Osteoblast (primary cell): ENCODE measurements around the gene MREG. TPM values are rescaled to one million over a fixed set of nuclear protein-coding genes. Genes with fewer than 3 reads are reported as not detected.

Experiments used
- DNase-seq: peaks from one replicate; pipeline ENCODE4 v3.0.0; 2011; ENCODE audit warnings: low spot score, mixed read lengths; ENCODE audit not compliant: insufficient read length; ENCODE audit errors: missing footprints
- H2AFZ ChIP-seq: 2 replicates; pipeline ENCODE4 v1.6.0; 2011; ENCODE audit warnings: mild to moderate bottlenecking, low read length
- H3K27ac ChIP-seq: 2 replicates; pipeline ENCODE4 v1.5.1; 2011; ENCODE audit warnings: mild to moderate bottlenecking, low read depth, low read length, moderate library complexity
- H3K27me3 ChIP-seq: 2 replicates; pipeline ENCODE4 v1.6.0; 2012; ENCODE audit warnings: mild to moderate bottlenecking, control low read depth, inconsistent platforms, low read length, moderate library complexity; ENCODE audit not compliant: insufficient read depth
- H3K36me3 ChIP-seq: 2 replicates; pipeline ENCODE4 v1.5.1; 2011; ENCODE audit warnings: mild to moderate bottlenecking, low read length, control low read depth, moderate library complexity; ENCODE audit not compliant: insufficient read depth
- H3K4me1 ChIP-seq: 2 replicates; pipeline ENCODE4 v1.5.1; 2011; ENCODE audit warnings: mild to moderate bottlenecking, low read length, control low read depth, moderate library complexity; ENCODE audit not compliant: insufficient read depth
- H3K4me2 ChIP-seq: 2 replicates; pipeline ENCODE4 v1.6.0; 2011; ENCODE audit warnings: mild to moderate bottlenecking, low read length; ENCODE audit not compliant: insufficient read depth
- H3K4me3 ChIP-seq: fragments of 200-600 bp; sonication (generic); 3 replicates; pipeline ENCODE4 v1.5.1; 2012; ENCODE audit warnings: mild to moderate bottlenecking, low read length, inconsistent platforms; ENCODE audit not compliant: insufficient read depth
- H3K79me2 ChIP-seq: 2 replicates; pipeline ENCODE4 v1.6.0; 2012; ENCODE audit warnings: mild to moderate bottlenecking, low read length, control low read depth, inconsistent platforms; ENCODE audit not compliant: insufficient read depth
- H3K9me3 ChIP-seq: 2 replicates; pipeline ENCODE4 v1.5.1; 2011; ENCODE audit warnings: low read depth, low read length, control low read depth
- H4K20me1 ChIP-seq: 2 replicates; pipeline ENCODE4 v1.6.0; 2012; ENCODE audit warnings: mild to moderate bottlenecking, low read length, control low read depth; ENCODE audit not compliant: insufficient read depth
- total RNA-seq: library from RNA; depleted of rRNA; stranded (reverse); fragments of >200 nt; gene quantifications from 2 replicates; pipeline ENCODE4 v1.2.3, GENCODE V29; 2012
- TF ChIP-seq, protein P1 (sequence below): IDR thresholded peaks from 2 replicates; pipeline ENCODE4 v1.5.1; 2011; ENCODE audit warnings: mild to moderate bottlenecking, low read depth, low read length, moderate library complexity; ENCODE audit errors: extremely low read depth

The MREG gene
- total RNA-seq, 1 donor: 1.1 TPM

DNA sequence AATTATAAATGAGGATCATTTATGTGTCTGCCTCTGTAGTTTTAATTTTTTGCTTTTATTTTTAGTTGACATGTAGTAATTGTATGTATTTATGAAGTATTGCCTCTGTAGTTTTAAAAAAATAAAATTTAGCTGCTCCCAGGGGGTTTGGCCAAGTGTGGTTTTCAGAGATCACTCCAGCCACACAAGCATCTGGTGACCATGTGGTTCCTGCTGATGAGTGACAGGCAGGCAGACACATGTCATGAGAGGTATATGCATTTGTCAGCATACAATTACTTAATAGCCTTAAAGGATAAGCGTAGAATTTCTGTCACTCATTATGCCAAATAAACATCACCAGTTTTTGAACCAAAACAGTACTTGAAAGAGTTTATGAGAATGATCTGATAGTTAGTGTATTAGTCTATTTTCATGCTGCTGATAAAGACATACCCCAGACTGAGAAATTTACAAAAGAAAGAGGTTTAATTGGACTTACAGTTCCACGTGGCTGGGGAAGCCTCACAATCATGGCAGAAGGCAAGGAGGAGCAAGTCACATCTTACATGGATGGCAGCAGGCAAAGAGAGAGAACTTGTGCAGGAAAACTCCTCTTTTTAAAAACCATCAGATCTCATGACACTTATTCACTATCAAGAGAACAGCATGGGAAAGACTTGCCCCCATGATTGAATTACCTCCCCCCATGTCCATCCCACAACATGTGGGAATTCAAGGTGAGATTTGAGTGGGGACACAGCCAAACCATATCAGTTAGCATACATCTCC lies 29.6 kb downstream of the MREG start:
- Histone ChIP-seq H3K27ac (no peak overlapping the region), H3K4me3 (no peak overlapping the region), H4K20me1 (peaks cover 3% of the 10 kb centered on the region), H3K4me2 (no peak overlapping the region), H3K4me1 (peaks cover 6% of the 10 kb centered on the region), H3K9me3 (peaks cover 2% of the 10 kb centered on the region), H2AFZ (no peak overlapping the region), H3K79me2 (no peaks in the 10 kb centered on the region), H3K27me3 (peaks cover 24% of the 10 kb centered on the region), H3K36me3 (no peaks in the 10 kb centered on the region)
- TF ChIP-seq, protein P1, sequence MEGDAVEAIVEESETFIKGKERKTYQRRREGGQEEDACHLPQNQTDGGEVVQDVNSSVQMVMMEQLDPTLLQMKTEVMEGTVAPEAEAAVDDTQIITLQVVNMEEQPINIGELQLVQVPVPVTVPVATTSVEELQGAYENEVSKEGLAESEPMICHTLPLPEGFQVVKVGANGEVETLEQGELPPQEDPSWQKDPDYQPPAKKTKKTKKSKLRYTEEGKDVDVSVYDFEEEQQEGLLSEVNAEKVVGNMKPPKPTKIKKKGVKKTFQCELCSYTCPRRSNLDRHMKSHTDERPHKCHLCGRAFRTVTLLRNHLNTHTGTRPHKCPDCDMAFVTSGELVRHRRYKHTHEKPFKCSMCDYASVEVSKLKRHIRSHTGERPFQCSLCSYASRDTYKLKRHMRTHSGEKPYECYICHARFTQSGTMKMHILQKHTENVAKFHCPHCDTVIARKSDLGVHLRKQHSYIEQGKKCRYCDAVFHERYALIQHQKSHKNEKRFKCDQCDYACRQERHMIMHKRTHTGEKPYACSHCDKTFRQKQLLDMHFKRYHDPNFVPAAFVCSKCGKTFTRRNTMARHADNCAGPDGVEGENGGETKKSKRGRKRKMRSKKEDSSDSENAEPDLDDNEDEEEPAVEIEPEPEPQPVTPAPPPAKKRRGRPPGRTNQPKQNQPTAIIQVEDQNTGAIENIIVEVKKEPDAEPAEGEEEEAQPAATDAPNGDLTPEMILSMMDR: no peak
- DNase-seq: no peak

DNA sequence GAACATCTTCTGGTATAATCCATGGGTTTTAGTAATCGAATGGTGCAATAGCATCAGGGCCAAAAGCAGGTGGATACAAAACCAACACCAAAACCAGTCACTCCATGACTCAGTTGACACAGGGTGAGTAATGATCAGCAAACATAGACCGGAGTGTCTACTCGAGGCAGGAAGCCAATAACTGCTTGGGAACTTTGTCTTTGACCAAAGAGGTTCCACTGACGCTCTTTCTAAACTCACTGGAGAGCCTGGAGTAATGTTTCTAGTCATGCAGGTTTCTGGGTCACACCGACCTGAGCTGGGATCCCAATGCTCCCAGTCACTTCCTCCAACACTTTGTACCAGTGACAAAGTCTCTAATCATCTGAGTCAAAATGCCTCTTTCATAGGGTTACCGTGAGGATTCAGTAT lies 30.9 kb downstream of the MREG start:
- peak overlapping the region; percentile 2 for H3K4me2 ChIP-seq
- peaks cover 2% of the 10 kb centered on the region for H3K9me3 ChIP-seq
- H3K27me3 ChIP-seq: peaks cover 27% of the 10 kb centered on the region
- DNase-seq: peak; percentile 71
- no peaks in the 10 kb centered on the region for H3K36me3 ChIP-seq
- TF ChIP-seq, protein P1: no peak
- H3K4me1 ChIP-seq: peaks cover 6% of the 10 kb centered on the region
- peaks cover 3% of the 10 kb centered on the region for H4K20me1 ChIP-seq
- H3K79me2 ChIP-seq: no peaks in the 10 kb centered on the region
- H3K4me3 ChIP-seq: no peak overlapping the region
- no peak overlapping the region for H2AFZ ChIP-seq
- H3K27ac ChIP-seq: no peak overlapping the region

DNA sequence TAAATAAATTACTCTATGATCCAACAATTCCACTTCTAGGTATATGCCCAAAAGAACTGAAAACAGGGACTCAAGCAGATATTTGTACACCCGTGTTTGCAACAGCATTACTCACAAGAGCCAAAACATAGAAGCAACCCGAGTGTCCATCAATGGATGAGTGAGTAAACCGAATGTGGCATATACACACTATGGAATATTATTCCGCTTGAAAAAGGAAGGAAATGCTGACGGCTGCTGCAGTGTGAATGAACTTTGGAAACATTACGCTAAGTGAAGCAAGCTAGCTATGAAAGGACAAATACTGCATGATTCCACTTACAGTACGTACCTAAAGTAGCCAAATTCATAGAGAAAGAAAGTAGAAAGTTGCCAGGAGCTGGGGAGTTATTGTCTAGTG lies 32.2 kb downstream of the MREG start:
- no peak for DNase-seq
- Histone ChIP-seq H3K4me1 (peaks cover 6% of the 10 kb centered on the region), H3K9me3 (no peaks in the 10 kb centered on the region), H3K79me2 (no peaks in the 10 kb centered on the region), H3K4me2 (no peak overlapping the region), H3K36me3 (no peaks in the 10 kb centered on the region), H4K20me1 (peaks cover 3% of the 10 kb centered on the region), H3K27me3 (peaks cover 31% of the 10 kb centered on the region), H3K27ac (no peak overlapping the region), H3K4me3 (no peak overlapping the region), H2AFZ (no peak overlapping the region)
- TF ChIP-seq, protein P1: no peak

DNA sequence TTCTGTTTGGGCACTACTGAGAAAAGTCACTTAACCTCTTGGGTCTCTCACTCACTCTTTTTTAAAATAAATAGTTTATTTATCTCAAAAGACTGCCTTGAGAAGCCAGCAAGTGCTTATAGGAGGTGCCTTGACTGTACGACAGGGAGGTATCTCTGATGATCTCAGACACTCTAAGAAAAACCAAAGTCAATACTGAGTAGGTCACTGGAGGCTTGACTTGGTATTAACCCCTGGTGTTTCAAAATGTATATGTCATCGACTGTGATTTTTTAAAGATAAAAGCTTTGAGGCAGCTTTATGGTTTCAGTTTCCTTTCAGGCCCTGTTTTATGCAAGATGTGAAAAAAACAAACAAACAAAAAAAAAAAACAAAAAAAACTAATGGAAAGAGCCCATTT lies 33.7 kb downstream of the MREG start:
- TF ChIP-seq, protein P1: no peak
- no peaks in the 10 kb centered on the region for H3K79me2 ChIP-seq

More for the DNA sequence above, 33.7 kb downstream of the MREG start:
- H3K4me2 ChIP-seq: no peak overlapping the region
- no peak overlapping the region for H3K4me3 ChIP-seq
- DNase-seq: no peak
- no peaks in the 10 kb centered on the region for H3K36me3 ChIP-seq
- no peak overlapping the region for H2AFZ ChIP-seq
- H4K20me1 ChIP-seq: peaks cover 3% of the 10 kb centered on the region
- no peak overlapping the region for H3K27ac ChIP-seq
- no peaks in the 10 kb centered on the region for H3K9me3 ChIP-seq
- peaks cover 6% of the 10 kb centered on the region for H3K4me1 ChIP-seq
- H3K27me3 ChIP-seq: peaks cover 28% of the 10 kb centered on the region
